Measurements from ENCODE around the gene KIF1C.
A peak's percentile ranks its signal among the peaks of the same experiment; 100 is the strongest.
"Not testable (repeated sequence)": the region's sequence is repeated elsewhere in the genome, so short reads cannot be mapped to it uniquely, and the experiment has no call there.

Gene KIF1C

GRCh38 chr17:5042157-5043022 lies 44.6 kb downstream of the KIF1C start:
- Mint-ChIP-seq H3K9me3 (no peaks in the 10 kb centered on the region), H3K36me3 (no peaks in the 10 kb centered on the region), H3K4me1 (peaks cover 27% of the 10 kb centered on the region), H3K4me3 (peak overlapping the region; percentile 64), H3K27ac (peak overlapping the region; percentile 88)
- ATAC-seq = peak; percentile 63
- DNase-seq (ENCODE audit: low spot score in 2 of 2) = peak in 1 of 2 donors; percentile 67

GRCh38 chr17:5043524-5043923 lies 45.8 kb downstream of the KIF1C start:
- no peak for ATAC-seq
- Mint-ChIP-seq H3K36me3 (no peaks in the 10 kb centered on the region), H3K9me3 (no peaks in the 10 kb centered on the region), H3K4me3 (no peak overlapping the region), H3K4me1 (peaks cover 38% of the 10 kb centered on the region), H3K27ac (peak overlapping the region; percentile 88)
- no peak for DNase-seq (ENCODE audit: low spot score in 2 of 2)

GRCh38 chr17:5044630-5045029 lies 46.9 kb downstream of the KIF1C start:
- H3K9me3 Mint-ChIP-seq = no peaks in the 10 kb centered on the region
- no peak overlapping the region for H3K27ac Mint-ChIP-seq
- peaks cover 45% of the 10 kb centered on the region for H3K4me1 Mint-ChIP-seq
- ATAC-seq (no peak), DNase-seq (ENCODE audit: low spot score in 2 of 2) (no peak)
- H3K36me3 Mint-ChIP-seq = no peaks in the 10 kb centered on the region
- no peak overlapping the region for H3K4me3 Mint-ChIP-seq

GRCh38 chr17:5045496-5045895 lies 47.7 kb downstream of the KIF1C start:
- DNase-seq (ENCODE audit: low spot score in 2 of 2) (no peak), ATAC-seq (no peak)
- H3K4me3 Mint-ChIP-seq = no peak overlapping the region
- no peaks in the 10 kb centered on the region for H3K9me3 Mint-ChIP-seq
- peaks cover 50% of the 10 kb centered on the region for H3K4me1 Mint-ChIP-seq
- H3K27ac Mint-ChIP-seq = peak overlapping the region; percentile 60
- H3K36me3 Mint-ChIP-seq = no peaks in the 10 kb centered on the region

GRCh38 chr17:5047446-5047845 lies 49.7 kb downstream of the KIF1C start:
- no peaks in the 10 kb centered on the region for H3K36me3 Mint-ChIP-seq
- no peak for DNase-seq (ENCODE audit: low spot score in 2 of 2)
- peaks cover 43% of the 10 kb centered on the region for H3K4me1 Mint-ChIP-seq
- ATAC-seq = no peak
- H3K9me3 Mint-ChIP-seq = no peaks in the 10 kb centered on the region
- H3K4me3 Mint-ChIP-seq = peak overlapping the region; percentile 22
- peak overlapping the region; percentile 97 for H3K27ac Mint-ChIP-seq

GRCh38 chr17:5049314-5049841 lies 51.6 kb downstream of the KIF1C start:
- DNase-seq (ENCODE audit: low spot score in 2 of 2) = peak in 1 of 2 donors; percentile 60
- Mint-ChIP-seq H3K36me3 (no peaks in the 10 kb centered on the region), H3K4me1 (peaks cover 35% of the 10 kb centered on the region)

GRCh38 chr17:5050278-5050677 lies 52.5 kb downstream of the KIF1C start:
- Mint-ChIP-seq H3K4me3 (no peak overlapping the region), H3K9me3 (no peaks in the 10 kb centered on the region), H3K36me3 (no peaks in the 10 kb centered on the region), H3K27ac (peak overlapping the region; percentile 97), H3K4me1 (peaks cover 26% of the 10 kb centered on the region)
- no peak for ATAC-seq
- DNase-seq (ENCODE audit: low spot score in 2 of 2) = no peak

More at GRCh38 chr17:5049314-5049841, 51.6 kb downstream of the KIF1C start:
- Mint-ChIP-seq H3K27ac (peak overlapping the region; percentile 97), H3K9me3 (no peaks in the 10 kb centered on the region), H3K4me3 (peak overlapping the region; percentile 22)
- ATAC-seq = peak; percentile 92

- Mint-ChIP-seq H3K9me3 (no peaks in the 10 kb centered on the region), H3K36me3 (no peaks in the 10 kb centered on the region), H3K27ac (no peak overlapping the region), H3K4me3 (no peak overlapping the region), H3K4me1 (peaks cover 6% of the 10 kb centered on the region)
- DNase-seq (ENCODE audit: low spot score in 2 of 2) (no peak), ATAC-seq (no peak)
These were observed 57.8 kb downstream of the KIF1C start for GRCh38 chr17:5055543-5055942.

GRCh38 chr17:5065227-5065744 lies 67.5 kb downstream of the KIF1C start:
- ATAC-seq = no peak
- Mint-ChIP-seq H3K36me3 (no peaks in the 10 kb centered on the region), H3K4me3 (no peak overlapping the region), H3K27ac (no peak overlapping the region), H3K9me3 (no peaks in the 10 kb centered on the region), H3K4me1 (no peaks in the 10 kb centered on the region)
- DNase-seq (ENCODE audit: low spot score in 2 of 2) = no peak

- H3K27ac Mint-ChIP-seq = no peak overlapping the region
- H3K4me3 Mint-ChIP-seq = no peak overlapping the region
- no peak for ATAC-seq
These were observed 70.5 kb downstream of the KIF1C start for GRCh38 chr17:5068236-5068635.

GRCh38 chr17:5069724-5070123 lies 72.0 kb downstream of the KIF1C start:
- no peaks in the 10 kb centered on the region for H3K4me1 Mint-ChIP-seq
- no peak overlapping the region for H3K4me3 Mint-ChIP-seq
- ATAC-seq (no peak), DNase-seq (ENCODE audit: low spot score in 2 of 2) (no peak)
- no peaks in the 10 kb centered on the region for H3K36me3 Mint-ChIP-seq
- no peak overlapping the region for H3K27ac Mint-ChIP-seq
- H3K9me3 Mint-ChIP-seq = no peaks in the 10 kb centered on the region

More at GRCh38 chr17:5068236-5068635, 70.5 kb downstream of the KIF1C start:
- DNase-seq (ENCODE audit: low spot score in 2 of 2) = no peak
- Mint-ChIP-seq H3K9me3 (no peaks in the 10 kb centered on the region), H3K36me3 (no peaks in the 10 kb centered on the region), H3K4me1 (no peaks in the 10 kb centered on the region)

- not testable (repeated sequence) for H3K36me3 Mint-ChIP-seq; H3K27ac Mint-ChIP-seq; DNase-seq (ENCODE audit: low spot score in 2 of 2); H3K9me3 Mint-ChIP-seq; H3K4me3 Mint-ChIP-seq; ATAC-seq
- H3K4me1 Mint-ChIP-seq = peaks cover 21% of the 10 kb centered on the region
These were observed 77.7 kb downstream of the KIF1C start for GRCh38 chr17:5075472-5075871.

- peak overlapping the region; percentile 76 for H3K4me3 Mint-ChIP-seq
- DNase-seq (ENCODE audit: low spot score in 2 of 2); H3K36me3 Mint-ChIP-seq; H3K9me3 Mint-ChIP-seq; ATAC-seq: not testable (repeated sequence)
- H3K27ac Mint-ChIP-seq = peak overlapping the region; percentile 70
- H3K4me1 Mint-ChIP-seq = peaks cover 28% of the 10 kb centered on the region
These were observed 79.5 kb downstream of the KIF1C start for GRCh38 chr17:5077275-5077674.

GRCh38 chr17:5077781-5078105 lies 80.0 kb downstream of the KIF1C start:
- Mint-ChIP-seq H3K36me3 (no peaks in the 10 kb centered on the region), H3K27ac (peak overlapping the region; percentile 70), H3K4me3 (peak overlapping the region; percentile 76), H3K4me1 (peaks cover 28% of the 10 kb centered on the region), H3K9me3 (no peaks in the 10 kb centered on the region)
- no peak for DNase-seq (ENCODE audit: low spot score in 2 of 2)
- no peak for ATAC-seq
